IMR-90 (cell line): ENCODE measurements around the gene OR52M1. TPM values are rescaled to one million over a fixed set of nuclear protein-coding genes. Genes with fewer than 3 reads are reported as not detected.

Experiments
- ATAC-seq: fragments of 200-7000 bp; cut with Tn5 transposase; 2 replicates; pipeline ENCODE4 v1.9.1; 2020; ENCODE audit warnings: low read depth, mild to moderate bottlenecking, moderate library complexity
- BruUV-seq: library from RNA; stranded (reverse); fragments of 400-500 nt; replicated peaks from 2 replicates; lab custom pipeline; 2021; lab: Mats Ljungman, UMichigan
- CTCF ChIA-PET: fragments of 300-600 bp; formaldehyde crosslinking; extraction: SDS; loops from one replicate; lab custom pipeline; 2021; ENCODE audit warnings: antibody characterized with exemption; lab: Yijun Ruan, JAX
- POLR2A ChIA-PET: fragments of 300-600 bp; sonication (Branson Sonifier 250); formaldehyde crosslinking; loops from one replicate; lab custom pipeline; 2022; ENCODE audit warnings: antibody characterized with exemption; ENCODE audit not compliant: unreplicated experiment; lab: Charles Lee
- DNase-seq: peaks from one replicate; pipeline ENCODE4 v3.0.0; 2013
- H2AFZ ChIP-seq: replicated peaks from 2 replicates; pipeline ENCODE3; 2013; ENCODE audit warnings: low read length, mild to moderate bottlenecking; ENCODE audit not compliant: poor library complexity
- H2AK5ac ChIP-seq: 2 replicates; pipeline ENCODE4 v1.6.1; 2013; ENCODE audit warnings: low read depth, low read length, inconsistent platforms
- H2AK9ac ChIP-seq: replicated peaks from 2 replicates; pipeline ENCODE3; 2013; ENCODE audit warnings: mild to moderate bottlenecking, low read depth, low read length, moderate library complexity; ENCODE audit not compliant: poor library complexity
- H2BK120ac ChIP-seq: 2 replicates; pipeline ENCODE4 v1.6.1; 2013; ENCODE audit warnings: low read depth, low read length, inconsistent platforms
- H2BK15ac ChIP-seq: 3 replicates; pipeline ENCODE4 v1.6.1; 2013; ENCODE audit warnings: low read depth, low read length, inconsistent platforms
- H2BK20ac ChIP-seq: 2 replicates; pipeline ENCODE4 v1.6.1; 2013; ENCODE audit warnings: low read depth, mild to moderate bottlenecking, inconsistent platforms, low read length, moderate library complexity
- H2BK5ac ChIP-seq: 2 replicates; pipeline ENCODE4 v1.6.1; 2013; ENCODE audit warnings: mild to moderate bottlenecking, low read depth, low read length, inconsistent platforms; ENCODE audit not compliant: poor library complexity, severe bottlenecking
- H3K14ac ChIP-seq: replicated peaks from 2 replicates; pipeline ENCODE4 v1.6.1; 2013; ENCODE audit warnings: low read depth, low read length, inconsistent platforms
- H3K18ac ChIP-seq: 2 replicates; pipeline ENCODE4 v1.6.1; 2013; ENCODE audit warnings: low read depth, low read length, control low read depth
- H3K23ac ChIP-seq: 2 replicates; pipeline ENCODE4 v1.6.1; 2013; ENCODE audit warnings: low read depth, low read length, inconsistent platforms
- H3K27ac ChIP-seq: 2 replicates; pipeline ENCODE4 v1.5.1; 2013; ENCODE audit warnings: mild to moderate bottlenecking, control low read depth, low read length; ENCODE audit not compliant: insufficient read depth
- H3K27me3 ChIP-seq: 2 replicates; pipeline ENCODE4 v1.6.1; 2013; ENCODE audit warnings: low read length; ENCODE audit not compliant: control insufficient read depth, insufficient read depth
- H3K36me3 ChIP-seq: 2 replicates; pipeline ENCODE4 v1.6.1; 2013; ENCODE audit warnings: low read length, mixed read lengths; ENCODE audit not compliant: control insufficient read depth, insufficient read depth
- H3K4ac ChIP-seq: 2 replicates; pipeline ENCODE4 v1.6.1; 2013; ENCODE audit warnings: low read depth, low read length, inconsistent platforms
- H3K4me1 ChIP-seq: 2 replicates; pipeline ENCODE4 v1.6.1; 2013; ENCODE audit warnings: low read length, mixed read lengths; ENCODE audit not compliant: control insufficient read depth, insufficient read depth
- H3K4me2 ChIP-seq: 2 replicates; pipeline ENCODE4 v1.6.1; 2013; ENCODE audit warnings: low read depth, mild to moderate bottlenecking, control low read depth, low read length, moderate library complexity
- H3K4me3 ChIP-seq: 2 replicates; pipeline ENCODE4 v1.5.1; 2013; ENCODE audit warnings: low read depth, mild to moderate bottlenecking, control low read depth, low read length, moderate library complexity; ENCODE audit not compliant: insufficient read depth
- H3K56ac ChIP-seq: 2 replicates; pipeline ENCODE4 v1.6.1; 2013; ENCODE audit warnings: low read length, inconsistent platforms; ENCODE audit not compliant: insufficient read depth; ENCODE audit errors: extremely low read depth
- H3K79me1 ChIP-seq, 2 experiments: 2 replicates each; pipeline ENCODE4 v1.6.1; 2013; ENCODE audit warnings: low read length in 2 of 2, inconsistent platforms in 1 of 2, low read depth in 1 of 2
- H3K9ac ChIP-seq: 2 replicates; pipeline ENCODE4 v1.6.1; 2013; ENCODE audit warnings: low read depth, low read length, control low read depth
- H3K9me1 ChIP-seq: 2 replicates; pipeline ENCODE4 v1.6.1; 2013; ENCODE audit warnings: low read length, inconsistent platforms; ENCODE audit not compliant: insufficient read depth
- H3K9me3 ChIP-seq: 2 replicates; pipeline ENCODE4 v1.6.1; 2013; ENCODE audit warnings: low read length; ENCODE audit not compliant: control insufficient read depth, insufficient read depth
- H4K20me1 ChIP-seq: 2 replicates; pipeline ENCODE4 v1.6.1; 2013; ENCODE audit warnings: low read length, inconsistent platforms; ENCODE audit not compliant: insufficient read depth
- H4K5ac ChIP-seq: 2 replicates; pipeline ENCODE4 v1.6.1; 2013; ENCODE audit warnings: mild to moderate bottlenecking, low read depth, low read length, control low read depth
- H4K8ac ChIP-seq, 2 experiments: 2 replicates each; pipeline ENCODE4 v1.6.1; 2013; ENCODE audit warnings: low read depth in 2 of 2, low read length in 2 of 2, control low read depth in 1 of 2, inconsistent platforms in 1 of 2
- H4K91ac ChIP-seq: 2 replicates; pipeline ENCODE4 v1.6.1; 2013; ENCODE audit warnings: low read depth, low read length, inconsistent platforms; ENCODE audit not compliant: insufficient read depth
- NFE2L2 ChIP-seq: fragments of 150-350 bp; IDR thresholded peaks from 2 replicates; pipeline ENCODE4 v1.6.1; 2016; ENCODE audit warnings: low read depth, mild to moderate bottlenecking, low read length
- RCOR1 ChIP-seq: IDR thresholded peaks from 2 replicates; pipeline ENCODE4 v1.6.1; 2012; ENCODE audit warnings: mild to moderate bottlenecking, low read length, improper control_type of control experiment; ENCODE audit not compliant: insufficient replicate concordance
- SMC3 ChIP-seq: fragments of 150-350 bp; IDR thresholded peaks from 2 replicates; pipeline ENCODE4 v1.6.1; 2016; ENCODE audit warnings: low read depth, mild to moderate bottlenecking, antibody characterized with exemption, low read length, moderate library complexity
- WGBS, 2 experiments: methylation state at CpG; one replicate each; pipeline versions ENCODE4 v1.1.5 to v1.1.7; 2013; ENCODE audit warnings: missing lambda C conversion rate in 2 of 2; ENCODE audit not compliant: insufficient read length in 1 of 2; ENCODE audit errors: extremely low coverage in 2 of 2; 5-methylcytosine and 5-hydroxymethylcytosine counted together
- dilution Hi-C: fragments of 300-500 bp; cut with HindIII; formaldehyde crosslinking; loops from one replicate; pipeline ENCODE4 v1.14.3; 2018; ENCODE audit warnings: low sequenced_read_pairs; ENCODE audit not compliant: unreplicated experiment
- in situ Hi-C: fragments of 300-500 bp; cut with MboI; formaldehyde crosslinking; loops from 3 replicates; pipeline ENCODE4 v1.14.3; 2019; ENCODE audit warnings: low sequenced_read_pairs, inconsistent platforms, mixed read lengths
- intact Hi-C: fragments of 100-400 bp; cut with micrococcal nuclease; formaldehyde crosslinking; loops from 2 replicates; pipeline ENCODE4 v1.10.0; 2022
- polyA plus RNA-seq, 3 experiments: library from polyadenylated mRNA; depleted of rRNA; stranded (reverse); fragments of >200 nt; gene quantifications; 2 replicates each; pipeline ENCODE4 v1.2.3, GENCODE V29; 2012; ENCODE audit warnings: low replicate concordance in 1 of 3
- total RNA-seq: library from RNA; depleted of rRNA; stranded (reverse); fragments of >200 nt; gene quantifications from 2 replicates; pipeline ENCODE4 v1.2.3, GENCODE V29; 2012

The OR52M1 gene
- total and polyA plus RNA-seq, 2 of the 4 experiments (the other 2 are of a cell fraction): not detected

GRCh38 chr11:4559527-4560440, 14.8 kb downstream of the OR52M1 start:
- no peak for DNase-seq
- Histone ChIP-seq H2BK15ac (no peak overlapping the region), H3K36me3 (no peaks in the 10 kb centered on the region), H4K20me1 (no peaks in the 10 kb centered on the region), H3K9ac (no peak overlapping the region), H4K5ac (no peak overlapping the region), H3K23ac (no peak overlapping the region), H3K9me3 (no peaks in the 10 kb centered on the region), H3K27me3 (no peaks in the 10 kb centered on the region), H2AK9ac (no peak overlapping the region), H3K79me1 (no peaks in the 10 kb centered on the region), H3K4me2 (no peak overlapping the region), H2BK20ac (no peak overlapping the region), H4K91ac (no peak overlapping the region), H2BK5ac (no peak overlapping the region), H3K27ac (no peak overlapping the region), H3K4ac (no peak overlapping the region), H2AK5ac (no peak overlapping the region), H4K8ac (no peak overlapping the region), H3K4me1 (no peaks in the 10 kb centered on the region), H3K18ac (no peak overlapping the region), H3K9me1 (no peaks in the 10 kb centered on the region), H2AFZ (no peak overlapping the region), H2BK120ac (no peak overlapping the region), H3K56ac (no peak overlapping the region), H3K14ac (no peak overlapping the region), H3K4me3 (no peak overlapping the region)
- dilution Hi-C loops: no loop called here
- ChIA-PET CTCF (no interaction called here), POLR2A (no interaction called here)
- TF ChIP-seq RCOR1: no peak
- no peak for TF ChIP-seq SMC3
- no peak for TF ChIP-seq NFE2L2
- intact Hi-C loops: no loop called here
- ATAC-seq: no peak
- 27% methylated on average over 2 of the region's 8 CpGs; no CpG with 5 or more reads in 1 of the 2 experiments for WGBS, 2 experiments
- in situ Hi-C loops: no loop called here
- BruUV-seq: no TSS peak
